NCI-H82 treated with DMSO at 0.1 percent for 48 hours (cell line): Measurements from ENCODE around the gene COL11A2.

Experiments used
- DNase-seq: peaks from one replicate; lab custom pipeline; 2025; ENCODE audit not compliant: unreplicated experiment; lab: John Stamatoyannopoulos, UW

Gene COL11A2

GRCh38 chr6:33193619-33194018 lies 1.4 kb upstream of the COL11A2 start:
- no peak for DNase-seq

DNA sequence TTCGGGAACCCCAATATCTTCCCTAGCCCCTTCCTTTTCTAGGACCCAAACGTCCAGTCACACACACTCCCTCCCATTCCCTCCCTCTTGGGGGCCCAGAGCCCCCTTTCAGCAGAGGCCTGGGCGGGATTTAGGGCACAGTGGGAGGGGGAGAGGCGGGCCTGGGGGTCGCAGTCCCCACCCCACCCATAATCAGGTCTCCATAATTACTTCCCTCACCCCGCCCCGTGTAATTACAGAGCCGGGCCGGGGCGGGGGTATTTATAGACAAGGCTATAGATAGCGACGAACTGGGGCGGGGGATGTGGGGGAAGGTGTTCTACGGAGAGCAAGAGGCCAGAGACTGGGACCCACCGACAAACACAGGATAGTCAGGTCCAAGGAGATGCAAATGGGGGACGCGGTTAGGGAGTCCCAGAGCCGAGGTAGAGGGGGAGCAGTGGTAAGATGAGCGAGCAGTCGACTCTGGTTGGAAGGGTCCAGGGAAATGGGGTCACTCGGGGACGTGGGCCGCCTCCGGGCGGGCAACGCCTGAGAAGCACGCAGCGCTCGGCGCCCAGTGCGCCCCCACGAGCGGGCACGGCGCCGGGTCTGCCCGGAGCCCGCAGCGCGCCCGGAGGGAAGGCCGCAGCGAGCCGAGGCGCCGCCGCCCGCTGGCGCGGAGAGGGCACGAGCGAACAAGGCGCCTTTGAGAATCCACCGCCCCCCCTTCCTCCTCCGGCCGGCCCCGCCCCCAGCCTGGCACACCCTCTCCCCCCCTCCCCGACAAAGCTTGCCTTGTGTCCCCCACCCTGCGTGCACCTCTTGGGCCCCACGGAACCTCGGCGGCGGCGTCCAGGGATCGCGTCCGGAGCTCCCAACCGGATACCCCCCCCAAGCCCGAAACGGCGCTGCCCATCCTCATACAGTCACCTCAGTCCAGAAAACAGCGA lies 670 bp upstream of the COL11A2 start:
- no peak for DNase-seq

DNA sequence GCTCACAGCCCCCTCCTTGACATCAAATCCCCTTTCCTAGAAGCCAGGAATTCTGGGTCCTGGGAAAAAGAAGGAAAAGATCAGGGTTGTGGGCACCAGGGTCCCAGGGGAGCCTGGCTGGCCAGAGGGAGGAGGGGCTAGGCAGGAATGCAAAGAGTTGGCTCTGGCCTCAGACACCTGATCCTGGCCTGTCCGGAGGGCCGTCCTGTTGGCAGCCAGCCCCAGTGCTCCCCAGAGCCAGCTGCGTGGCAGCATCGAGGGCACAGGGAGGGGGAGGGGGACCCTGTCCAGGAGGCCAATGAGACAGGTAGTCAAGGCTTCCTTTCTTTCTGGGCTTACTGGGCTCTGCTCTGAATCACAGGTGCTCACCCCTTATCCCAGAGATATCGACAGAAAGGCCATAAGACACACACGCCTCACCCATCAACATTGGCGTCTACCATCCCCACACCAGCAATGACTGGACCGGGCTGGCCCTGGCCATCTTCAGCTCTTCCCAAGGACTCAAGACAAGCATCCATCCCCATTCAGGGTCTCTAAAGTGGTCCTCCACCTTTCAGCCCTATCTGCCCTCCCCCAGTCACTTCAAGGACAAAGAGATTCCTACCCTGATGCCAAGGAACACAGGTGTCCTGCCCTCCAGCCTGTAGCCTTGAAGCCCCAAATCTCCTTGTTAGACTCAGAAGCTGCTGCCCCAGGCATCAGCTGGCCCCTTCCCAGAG lies 723 bp downstream of the COL11A2 start:
- no peak for DNase-seq

DNA sequence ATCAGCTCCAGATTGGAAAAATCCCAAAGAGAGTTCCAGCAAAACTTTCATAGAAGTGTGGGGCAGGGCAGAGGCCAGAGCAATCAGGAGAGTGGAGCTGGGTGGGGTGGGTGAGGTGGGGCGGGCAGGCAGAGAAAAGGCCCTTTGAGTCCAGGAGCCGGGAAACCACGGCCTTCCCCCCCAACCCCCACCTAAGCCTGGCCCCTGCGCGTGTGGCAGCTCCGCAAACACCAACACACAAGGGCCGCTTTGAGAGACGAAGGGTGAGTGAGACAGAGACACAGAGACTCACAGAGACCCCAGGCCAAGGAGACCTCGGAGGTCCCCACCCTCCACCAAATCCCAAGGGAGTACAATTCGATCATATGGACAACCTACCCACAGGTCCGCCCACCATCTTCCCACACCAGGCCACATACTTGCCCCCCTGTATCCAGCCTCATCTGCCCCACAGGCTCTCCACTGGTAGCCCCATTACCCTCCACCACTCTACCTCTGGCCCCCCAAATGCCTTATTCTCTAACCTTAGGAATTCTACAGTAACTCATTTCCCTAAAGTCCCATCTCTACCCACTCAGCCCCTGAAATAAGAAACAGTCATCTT lies 1.7 kb downstream of the COL11A2 start:
- no peak for DNase-seq

- no peak for DNase-seq
Measured at GRCh38 chr6:33189625-33190448, 2.4 kb downstream of the COL11A2 start.

DNA sequence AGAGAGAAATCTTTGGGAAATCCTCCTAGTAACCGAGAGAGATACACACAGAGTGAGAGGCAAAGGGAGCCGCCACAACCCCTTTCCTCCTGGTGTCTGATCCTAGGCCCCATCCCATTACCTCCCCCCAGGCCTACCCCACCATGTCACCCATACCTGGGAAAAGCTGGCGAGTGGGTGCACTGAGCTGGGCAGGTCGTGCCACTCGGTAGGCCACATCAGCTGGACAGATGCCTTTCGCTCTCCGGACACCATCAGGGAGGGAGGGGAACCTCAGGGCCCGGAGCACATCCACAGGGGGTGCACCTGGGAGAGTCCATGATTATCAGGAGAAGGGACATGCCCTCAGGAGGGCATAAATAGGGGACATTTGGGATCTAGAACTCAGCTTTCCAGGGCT lies 3.1 kb downstream of the COL11A2 start:
- no peak for DNase-seq

DNA sequence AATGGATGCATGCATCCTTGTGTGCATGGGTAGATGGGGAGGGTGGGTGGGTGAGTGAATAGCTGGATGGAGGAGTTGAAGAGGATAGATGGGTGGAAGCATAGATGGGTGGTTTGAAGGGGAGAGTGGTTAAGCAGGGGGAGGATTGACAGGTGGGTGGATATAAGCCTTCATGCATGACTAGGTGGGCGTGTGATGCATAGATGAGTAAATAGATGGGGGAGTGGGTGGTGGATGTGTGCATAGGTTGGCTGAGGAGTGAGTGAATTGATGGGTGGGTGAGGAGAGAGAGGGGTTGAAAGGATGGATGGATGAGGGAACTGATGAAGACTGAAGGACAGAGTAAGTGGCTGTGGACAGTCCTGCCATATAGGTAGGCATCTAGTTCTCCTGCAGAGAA lies 4.5 kb downstream of the COL11A2 start:
- no peak for DNase-seq

DNA sequence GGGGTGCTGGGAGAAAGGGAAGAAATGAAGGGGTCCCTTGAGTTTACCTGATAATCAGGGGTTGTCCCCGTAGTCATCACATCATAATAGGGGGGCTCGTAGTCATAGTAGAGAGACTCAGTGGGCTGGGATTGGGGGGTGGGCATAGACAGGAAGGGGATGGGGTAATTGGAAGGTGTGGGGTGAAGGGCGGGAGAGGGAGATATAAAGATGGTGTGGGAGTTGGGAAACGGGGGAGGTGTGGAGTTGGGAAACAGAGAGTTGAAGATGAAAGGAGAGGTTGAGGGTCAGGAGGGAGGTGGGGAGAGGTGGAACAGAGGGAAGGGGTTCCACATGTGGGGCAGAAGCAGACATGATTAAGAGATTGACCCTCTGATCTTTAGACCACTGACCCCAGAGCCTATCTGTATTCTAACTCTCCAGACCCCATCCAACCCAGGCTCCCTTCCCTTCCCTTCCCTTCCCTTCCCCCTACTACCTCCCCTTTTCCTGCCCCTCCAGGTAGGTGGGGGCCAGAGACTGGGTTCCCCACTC lies 6.5 kb downstream of the COL11A2 start:
- DNase-seq, result no peak

- DNase-seq, result no peak
Measured at GRCh38 chr6:33185190-33185589, 7.1 kb downstream of the COL11A2 start.

DNA sequence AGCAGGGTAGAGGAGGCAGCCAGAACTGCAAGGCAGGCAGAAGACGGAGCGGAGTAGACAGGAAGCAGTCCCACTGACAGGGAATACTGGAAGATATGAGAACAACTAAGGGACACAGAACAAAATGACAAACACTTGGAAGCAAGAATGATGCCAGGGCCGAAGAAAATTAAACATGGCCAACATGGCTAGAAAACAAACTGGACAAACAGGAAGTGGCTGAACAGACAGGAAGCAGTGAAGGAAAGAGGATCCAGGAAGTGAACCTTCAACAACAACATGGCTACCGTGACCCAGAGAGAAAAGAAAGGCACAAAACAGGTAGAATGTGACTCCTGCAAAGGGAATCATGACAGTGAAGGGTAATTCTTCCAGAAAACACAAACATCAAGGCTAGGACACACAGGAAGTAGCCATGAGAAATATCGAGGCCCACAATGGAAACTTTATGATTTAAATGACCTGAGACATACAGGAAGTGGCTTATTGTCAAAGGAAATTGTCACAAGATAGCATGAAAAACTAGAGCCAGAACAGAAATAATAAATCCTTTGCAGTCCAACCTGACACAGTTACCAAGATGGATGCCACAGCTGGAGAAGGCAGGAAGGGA lies 9.1 kb downstream of the COL11A2 start:
- no peak for DNase-seq

- no peak for DNase-seq
Measured at GRCh38 chr6:33181141-33181540, 11.1 kb downstream of the COL11A2 start.

GRCh38 chr6:33178755-33179475 lies 13.4 kb downstream of the COL11A2 start:
- no peak for DNase-seq

DNA sequence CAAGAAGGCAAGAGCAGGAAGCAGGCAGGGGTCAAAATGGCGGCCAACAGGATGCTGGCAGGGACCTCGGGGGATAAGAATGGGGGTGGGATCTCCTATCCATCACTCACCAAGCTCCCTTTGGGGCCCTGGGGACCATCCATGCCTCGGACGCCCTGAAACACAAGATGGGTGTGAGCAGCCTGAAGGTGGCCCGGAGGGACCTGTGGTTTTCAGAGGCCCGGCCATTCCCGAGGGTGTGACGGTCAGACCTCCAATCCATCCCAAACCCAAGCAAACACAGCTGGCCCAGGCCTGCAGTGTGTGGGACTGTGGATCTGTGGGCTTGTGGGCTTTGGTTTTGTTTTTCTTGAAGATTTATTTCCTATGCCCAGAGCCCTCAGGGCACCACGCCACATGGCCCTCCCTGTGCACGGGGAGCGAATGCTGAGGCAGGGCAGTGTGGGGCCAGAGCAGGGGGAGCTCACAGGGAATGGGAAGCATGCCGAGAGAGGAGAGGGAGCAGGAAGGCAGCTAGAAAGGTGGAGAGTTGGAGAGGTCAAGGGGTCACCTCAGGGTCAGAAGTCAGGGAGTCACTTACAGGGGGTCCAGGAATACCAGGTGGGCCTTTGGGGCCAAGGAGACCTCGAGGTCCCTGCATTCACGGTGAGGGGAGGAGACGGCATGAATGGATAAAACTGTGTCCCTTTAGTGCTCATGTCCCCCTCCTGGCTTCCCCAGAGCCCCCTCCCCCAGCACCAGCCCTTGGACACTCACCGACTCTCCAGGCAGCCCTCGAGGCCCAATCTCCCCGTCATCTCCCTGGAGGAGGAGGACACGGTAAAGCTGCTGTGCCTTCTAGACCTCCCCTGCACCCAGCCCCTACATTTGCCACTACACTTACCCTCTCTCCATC lies 14.5 kb downstream of the COL11A2 start:
- DNase-seq, result no peak

- DNase-seq, result no peak
Measured at GRCh38 chr6:33176906-33177305, 15.4 kb downstream of the COL11A2 start.

GRCh38 chr6:33175436-33176069 lies 16.7 kb downstream of the COL11A2 start:
- DNase-seq, result no peak

DNA sequence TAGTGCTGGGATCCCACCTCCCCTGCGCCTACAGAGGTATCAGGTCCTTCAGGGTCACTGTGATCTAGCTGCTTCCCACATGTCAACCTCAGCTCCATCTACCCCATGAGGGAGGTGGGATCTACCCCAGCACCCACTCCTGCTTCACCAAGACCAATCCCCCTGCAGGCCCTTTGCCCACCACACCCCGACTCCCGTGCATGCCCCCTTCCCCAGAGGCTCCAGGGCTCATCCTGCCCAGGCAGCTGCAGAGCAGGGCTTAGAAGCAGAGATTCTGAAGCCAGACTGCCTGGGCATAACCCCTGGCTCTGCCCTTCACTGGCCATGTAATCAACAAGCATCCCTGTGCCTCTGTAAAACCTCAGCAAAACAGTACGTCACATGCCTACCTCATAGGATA lies 17.5 kb downstream of the COL11A2 start:
- no peak for DNase-seq

DNA sequence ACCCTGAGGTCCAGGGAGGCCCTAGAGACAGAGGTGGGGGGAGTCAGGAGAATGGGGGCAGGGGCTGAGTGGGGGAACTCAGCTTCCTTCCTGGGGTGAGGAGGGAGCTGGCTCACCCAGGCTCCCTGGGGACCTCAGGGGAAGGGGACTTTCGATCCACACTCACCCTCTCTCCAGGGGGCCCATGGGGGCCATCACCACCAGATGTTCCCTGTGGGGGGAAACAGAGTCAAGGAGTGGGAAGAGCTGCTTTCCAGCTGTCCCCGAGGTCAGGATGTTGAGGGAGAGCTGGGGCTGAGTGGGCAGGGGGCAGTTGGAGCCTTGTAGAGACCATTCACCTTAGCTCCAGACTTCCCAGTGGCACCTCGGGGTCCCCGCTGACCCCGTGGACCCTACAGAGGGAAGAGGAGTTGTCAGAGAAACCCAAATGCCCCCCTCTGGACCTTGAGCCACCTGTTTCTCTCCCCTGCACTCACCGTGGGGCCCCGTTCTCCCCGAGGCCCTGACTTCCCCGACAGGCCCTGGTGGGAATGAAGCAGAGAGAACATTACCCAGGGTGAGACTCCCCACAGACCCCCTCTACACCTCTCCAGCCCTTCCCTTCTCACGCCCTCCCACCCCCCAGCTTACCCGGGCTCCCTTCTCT lies 18.6 kb downstream of the COL11A2 start:
- DNase-seq, result no peak
